OCI-M2 (cell line): ENCODE results near the gene PRKCZ.

ENCODE experiments used
- DNase-seq: peaks from one replicate; lab custom pipeline; 2025; ENCODE audit not compliant: unreplicated experiment; lab: John Stamatoyannopoulos, UW

PRKCZ gene

GRCh38 chr1:2224631-2225428, 174.6 kb downstream of the PRKCZ start:
- no peak for DNase-seq

GRCh38 chr1:2226525-2227345, 176.5 kb downstream of the PRKCZ start:
- DNase-seq = no peak

GRCh38 chr1:2227346-2228156, 177.3 kb downstream of the PRKCZ start:
- DNase-seq = peak; percentile 59

GRCh38 chr1:2228157-2228594, 178.0 kb downstream of the PRKCZ start, which contains the start of gene SKI:
Gene SKI, plus strand, starts transcription at chr1:2228319. Its CDS starts 448 bp downstream, at chr1:2228767.
- no peak for DNase-seq

- no peak for DNase-seq
These were observed 178.5 kb downstream of the PRKCZ start for GRCh38 chr1:2228694-2229036.

GRCh38 chr1:2229037-2229864, 179.0 kb downstream of the PRKCZ start:
- DNase-seq = no peak

- no peak for DNase-seq
These were observed 179.9 kb downstream of the PRKCZ start for GRCh38 chr1:2229911-2230731.

GRCh38 chr1:2230781-2231531, 180.7 kb downstream of the PRKCZ start:
- DNase-seq = no peak

GRCh38 chr1:2231532-2232254, 181.5 kb downstream of the PRKCZ start:
- DNase-seq = no peak

- no peak for DNase-seq
These were observed 182.2 kb downstream of the PRKCZ start for GRCh38 chr1:2232255-2232915.

- no peak for DNase-seq
These were observed 182.8 kb downstream of the PRKCZ start for GRCh38 chr1:2232916-2233438.

- no peak for DNase-seq
These were observed 183.3 kb downstream of the PRKCZ start for GRCh38 chr1:2233468-2233867.

- DNase-seq = no peak
These were observed 184.0 kb downstream of the PRKCZ start for GRCh38 chr1:2233997-2234761.

GRCh38 chr1:2234762-2235113, 184.5 kb downstream of the PRKCZ start:
- no peak for DNase-seq
